GM18517 (cell line): ENCODE measurements around the gene DNAJB14.
"Not testable (repeated sequence)": the region's sequence is repeated elsewhere in the genome, so short reads cannot be mapped to it uniquely, and the experiment has no call there.

Source experiments
- ATAC-seq: cut with Tn5 transposase; IDR thresholded peaks from one replicate; pipeline ENCODE4 v1.9.1; 2021; ENCODE audit warnings: mild to moderate bottlenecking, moderate library complexity; ENCODE audit not compliant: unreplicated experiment

The DNAJB14 gene

GRCh38 chr4:99946356-99947189, at the start of gene DNAJB14:
DNAJB14 (minus strand) TSS chr4:99946618; CDS start chr4:99946571, 47 bp downstream.
- ATAC-seq = peak; percentile 30

GRCh38 chr4:99991741-99992140, 45.3 kb upstream of the DNAJB14 start:
- no peak for ATAC-seq

DNA sequence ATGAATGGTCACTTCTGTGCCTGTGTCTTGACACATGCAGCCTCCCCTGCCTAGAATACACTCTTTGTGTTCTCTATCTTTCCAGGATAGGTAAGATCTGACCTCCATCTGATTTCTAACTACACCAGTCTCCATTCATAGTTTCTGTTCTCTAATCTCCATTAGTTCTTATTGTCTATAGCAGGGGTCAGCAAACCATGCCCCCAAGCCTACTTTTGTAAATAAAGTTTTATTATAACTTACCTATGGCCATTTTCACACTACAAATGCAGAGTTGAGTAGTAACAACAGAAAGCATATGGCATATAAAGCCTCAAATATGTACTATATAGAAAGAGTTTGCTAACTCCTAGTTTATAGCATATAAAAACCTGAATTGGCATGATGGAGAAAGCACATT, 41.3 kb upstream of the DNAJB14 start:
- no peak for ATAC-seq

DNA sequence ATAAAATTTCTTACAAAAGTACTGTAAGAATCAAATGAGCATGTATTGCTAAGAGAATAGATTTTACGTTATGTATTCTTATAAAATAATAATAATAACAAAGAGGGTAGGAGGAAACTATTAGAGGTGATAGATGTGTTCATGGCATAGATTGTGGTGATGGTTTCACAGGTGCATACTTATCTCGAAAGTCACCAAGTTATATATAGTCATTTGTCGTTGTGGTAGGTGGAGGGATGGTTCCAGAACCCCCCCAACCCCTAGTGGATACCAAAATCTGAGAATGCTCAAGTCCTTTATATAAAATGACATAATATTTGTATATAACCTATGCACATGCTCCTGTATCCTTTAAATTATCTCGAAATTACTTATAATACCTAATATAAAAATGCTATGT, 40.4 kb upstream of the DNAJB14 start:
- no peak for ATAC-seq

- no peak for ATAC-seq
Measured at GRCh38 chr4:99983289-99983943, 37.0 kb upstream of the DNAJB14 start.

DNA sequence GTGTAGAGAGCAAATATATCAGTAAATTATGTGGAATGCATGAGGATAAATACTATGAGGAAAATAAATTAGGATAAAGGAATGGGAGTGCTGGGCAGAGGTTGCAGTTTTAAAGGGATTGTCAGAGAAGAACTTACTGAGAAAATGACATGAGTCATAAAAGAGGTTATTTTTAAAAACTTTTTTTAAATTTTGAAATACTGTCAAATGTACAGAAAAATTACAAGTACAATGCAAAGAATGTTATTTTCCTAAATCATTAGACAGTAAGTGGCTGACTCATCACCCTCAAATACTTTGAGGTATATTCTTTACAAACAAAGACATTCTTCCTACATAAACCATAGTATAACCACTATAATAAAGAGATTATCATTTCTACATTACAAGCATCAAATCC, 33.5 kb upstream of the DNAJB14 start:
- no peak for ATAC-seq

DNA sequence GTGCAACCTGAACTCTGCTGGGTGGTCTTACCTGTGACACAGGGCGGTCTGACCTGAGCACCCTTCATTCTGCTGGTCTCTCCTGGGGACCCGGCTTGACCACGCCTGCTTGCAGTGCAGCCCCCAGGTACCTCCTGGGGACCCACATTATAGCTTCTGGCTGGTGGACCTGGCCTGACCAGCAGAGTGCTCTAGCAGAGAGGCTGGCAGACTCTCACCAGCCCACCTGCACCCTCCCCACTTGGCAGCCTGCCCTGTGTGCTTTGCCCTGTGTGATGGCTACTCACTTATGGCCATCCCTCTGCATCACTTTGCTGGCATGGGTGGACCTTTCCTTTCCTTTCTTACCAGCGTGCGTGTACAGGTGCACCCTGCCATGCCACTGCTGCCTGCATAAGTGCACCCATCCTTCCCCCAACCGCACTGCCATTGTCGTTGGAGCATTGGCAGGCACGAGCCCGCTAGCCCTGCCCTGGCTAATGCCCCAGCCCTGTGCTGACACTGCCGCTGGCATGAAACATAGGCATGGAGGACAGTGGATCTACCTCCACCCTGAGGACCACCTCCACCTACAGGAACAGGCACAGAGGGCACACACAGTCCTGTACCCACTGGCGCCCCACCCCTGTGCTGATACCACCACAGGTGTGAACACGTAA, 25.2 kb upstream of the DNAJB14 start:
- ATAC-seq = no peak

DNA sequence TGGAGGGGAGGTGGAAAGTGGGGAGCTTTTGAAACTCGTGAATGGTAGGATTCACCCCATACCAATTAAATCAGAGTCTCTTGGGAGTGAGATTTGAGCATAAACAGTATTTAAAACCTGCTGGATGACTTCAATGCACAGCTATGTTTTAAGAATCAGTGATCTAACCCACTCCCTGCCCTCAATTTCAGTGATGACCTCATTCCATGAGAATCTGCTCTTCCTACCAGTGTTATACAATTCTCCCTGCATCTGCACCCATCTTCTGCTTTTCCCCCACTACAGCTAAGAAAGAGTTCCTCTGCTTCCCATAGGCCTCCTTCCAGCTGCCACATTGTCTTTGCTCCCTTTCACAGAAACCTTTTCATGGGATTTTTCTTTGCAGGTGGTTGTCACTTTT, 21.9 kb upstream of the DNAJB14 start:
- ATAC-seq = no peak

- ATAC-seq = no peak
Measured at GRCh38 chr4:99966692-99967091, 20.3 kb upstream of the DNAJB14 start.

- ATAC-seq = no peak
Measured at GRCh38 chr4:99965674-99966350, 19.4 kb upstream of the DNAJB14 start.

DNA sequence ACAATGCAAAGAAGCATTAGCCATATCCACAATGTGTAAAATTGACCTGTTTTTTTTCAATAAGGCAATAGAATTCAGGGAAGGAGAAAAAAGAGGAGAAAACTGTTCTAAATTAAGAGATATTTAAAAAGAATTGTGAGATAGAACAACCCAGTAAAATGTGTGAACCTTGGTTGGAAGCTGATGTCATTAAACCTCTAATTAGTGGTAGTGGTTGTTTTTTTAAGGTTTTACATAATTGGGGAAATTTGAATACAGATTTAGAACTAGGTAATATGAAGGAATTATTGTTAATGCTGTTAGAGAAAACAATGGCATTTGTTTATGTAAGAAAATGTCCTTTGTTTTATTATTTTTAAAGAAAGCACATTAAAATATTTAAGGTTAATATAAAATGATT, 18.8 kb upstream of the DNAJB14 start:
- no peak for ATAC-seq

DNA sequence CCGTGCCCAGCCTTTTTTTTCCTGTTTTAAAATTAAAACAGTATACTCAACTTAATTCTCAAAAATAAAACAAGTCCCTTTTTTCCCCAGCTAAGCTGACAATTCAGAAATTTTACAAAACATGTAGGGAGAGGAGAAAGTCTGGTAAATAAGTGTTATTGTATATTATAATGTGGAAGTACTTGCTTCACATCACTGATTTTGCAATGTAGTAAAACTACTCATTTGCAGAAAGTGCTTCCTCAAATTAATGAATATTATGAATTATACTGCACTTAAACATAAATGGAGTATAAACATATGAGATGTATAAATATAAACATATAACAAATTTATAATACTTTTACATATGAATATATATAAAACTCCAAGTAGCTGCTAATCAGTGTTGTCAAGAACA, 15.3 kb upstream of the DNAJB14 start:
- no peak for ATAC-seq

GRCh38 chr4:99960648-99961047, 14.2 kb upstream of the DNAJB14 start:
- ATAC-seq = no peak

DNA sequence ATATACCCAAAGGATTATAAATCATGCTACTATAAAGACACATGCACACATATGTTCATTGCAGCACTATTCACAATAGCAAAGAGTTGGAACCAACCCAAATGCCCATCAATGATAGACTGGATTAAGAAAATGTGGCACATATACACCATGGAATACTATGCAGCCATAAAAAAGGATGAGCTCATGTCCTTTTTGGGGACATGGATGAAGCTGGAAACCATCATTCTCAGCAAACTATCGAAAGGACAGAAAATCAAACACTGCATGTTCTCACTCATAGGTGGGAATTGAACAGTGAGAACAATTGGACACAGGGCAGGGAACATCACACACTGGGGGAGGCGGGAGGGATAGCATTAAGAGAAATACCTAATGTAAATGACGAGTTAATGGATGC, 11.8 kb upstream of the DNAJB14 start:
- ATAC-seq = not testable (repeated sequence)

DNA sequence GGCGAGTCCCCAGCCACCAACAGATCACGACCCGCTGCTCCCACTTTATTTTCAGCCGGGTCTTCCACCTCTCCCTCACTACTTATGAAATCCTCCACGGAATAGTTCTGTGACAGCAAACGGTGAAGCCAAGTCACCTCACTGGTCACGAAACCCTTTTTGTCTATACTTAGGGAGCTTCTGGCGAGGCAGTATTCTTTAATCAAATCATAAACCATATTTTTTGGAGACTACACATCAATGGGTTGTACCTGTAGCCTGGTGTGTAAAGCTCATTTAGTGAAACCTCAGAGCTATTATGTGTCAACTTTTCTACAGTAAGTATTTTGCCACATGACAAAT, 4.5 kb upstream of the DNAJB14 start:
- no peak for ATAC-seq

GRCh38 chr4:99949999-99950912, 3.8 kb upstream of the DNAJB14 start, which contains the start of gene H2AZ1:
H2AZ1 (minus strand) TSS chr4:99950275; CDS start chr4:99950170, 105 bp downstream.
- ATAC-seq = peak; percentile 54

DNA sequence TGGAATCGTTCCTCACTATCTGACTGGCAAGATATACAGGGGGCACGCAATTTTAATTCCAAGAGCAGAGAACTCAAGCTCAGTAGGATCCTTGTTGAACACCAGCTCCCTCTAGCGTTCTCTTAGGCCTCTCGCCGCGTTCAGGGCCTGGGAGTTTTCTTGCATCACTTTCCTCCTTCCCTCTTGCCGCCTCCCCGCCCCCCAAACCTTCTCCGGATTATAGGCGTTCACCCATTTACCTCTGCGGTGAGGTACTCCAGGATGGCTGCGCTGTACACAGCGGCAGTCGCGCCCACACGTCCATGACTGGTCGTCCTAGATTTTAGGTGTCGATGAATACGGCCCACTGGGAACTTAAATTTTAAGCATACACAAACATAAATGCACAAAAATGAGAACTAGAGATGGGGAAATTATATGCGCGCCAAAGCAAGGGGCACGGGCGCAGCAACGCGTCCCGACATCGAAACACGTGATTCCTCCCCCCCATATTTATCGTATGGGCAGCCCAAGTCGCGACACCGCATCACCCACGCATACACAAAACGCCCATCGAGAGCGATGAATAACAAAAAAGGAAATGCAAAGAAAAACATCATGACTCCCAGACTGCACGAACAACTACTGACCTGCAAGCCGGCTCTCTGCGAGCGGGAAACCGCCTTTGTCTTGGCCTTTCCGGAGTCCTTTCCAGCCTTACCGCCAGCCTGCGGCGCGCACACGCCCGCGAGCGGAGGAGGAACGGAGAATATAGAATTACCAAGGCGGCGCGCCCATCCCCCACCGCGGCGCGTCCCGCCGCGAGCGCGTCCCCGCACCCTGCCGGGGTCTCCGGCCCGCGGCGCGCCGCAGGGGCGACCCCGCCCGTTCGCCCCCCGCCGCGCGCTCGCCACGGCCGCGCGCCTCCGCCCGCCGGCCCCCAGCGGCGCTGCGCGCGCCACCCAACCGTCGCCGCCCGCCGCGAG, 2.9 kb upstream of the DNAJB14 start:
- peak; percentile 30 for ATAC-seq

- ATAC-seq = no peak
Measured at GRCh38 chr4:99947608-99948007, 1.2 kb upstream of the DNAJB14 start.

DNA sequence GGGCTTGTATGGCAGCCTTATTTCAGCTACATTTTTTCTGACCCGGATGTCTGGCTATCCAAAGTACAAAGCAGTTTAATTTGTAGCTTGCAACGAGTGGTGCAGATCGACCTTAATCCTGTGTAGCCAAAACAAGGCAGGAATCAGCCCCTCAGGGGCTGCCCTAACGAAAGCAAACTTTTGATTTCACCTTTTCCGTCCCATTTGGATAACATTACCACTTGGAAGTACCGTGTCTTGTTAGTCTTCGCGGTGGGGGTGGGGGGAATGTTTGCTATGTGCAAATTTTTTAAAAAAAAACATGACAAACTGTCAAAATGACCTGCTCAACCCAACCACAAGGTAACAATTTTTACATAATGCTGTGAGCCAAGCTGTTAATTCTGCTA, 766 bp upstream of the DNAJB14 start:
- no peak for ATAC-seq
